D721Med (cell line): Measurements from ENCODE around the gene SFMBT2.

Experiments
- DNase-seq: peaks from one replicate; pipeline ENCODE4 v3.0.0; 2011; ENCODE audit warnings: low spot score; ENCODE audit not compliant: insufficient read length
- FAIRE-seq: peaks from 2 replicates; lab custom pipeline; 2011; peaks lifted over from hg19 to GRCh38; lab: Jason Lieb, UNC
- CTCF ChIP-seq: IDR thresholded peaks from 2 replicates; pipeline ENCODE4 v1.5.1; 2012; ENCODE audit warnings: mild to moderate bottlenecking, control low read depth; ENCODE audit not compliant: insufficient read depth; ENCODE audit errors: missing control alignments

Gene SFMBT2

GRCh38 chr10:7248585-7249164 lies 162.2 kb downstream of the SFMBT2 start:
- no peak for DNase-seq
- FAIRE-seq, result no peak
- TF ChIP-seq CTCF, result no peak

GRCh38 chr10:7248148-7248547 lies 162.7 kb downstream of the SFMBT2 start:
- no peak for FAIRE-seq
- no peak for TF ChIP-seq CTCF
- no peak for DNase-seq

DNA sequence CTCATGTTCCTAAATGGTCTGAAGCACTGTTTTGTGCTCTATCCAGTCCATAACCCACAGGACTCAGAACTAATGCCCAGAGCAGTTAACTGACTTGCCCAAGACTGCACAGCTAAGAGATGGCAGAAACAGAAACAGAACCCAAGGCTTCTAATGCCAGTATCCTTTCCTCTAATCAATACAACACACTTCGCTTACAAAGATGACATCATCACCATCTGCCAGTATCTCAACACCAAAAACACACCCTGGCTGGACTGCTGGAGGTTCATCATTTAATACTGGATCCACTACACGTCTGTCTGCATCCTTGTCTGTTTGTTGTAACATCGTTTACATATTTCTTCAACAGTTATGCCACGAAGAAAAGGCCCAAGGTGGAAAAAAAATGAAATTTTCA lies 165.3 kb downstream of the SFMBT2 start:
- no peak for TF ChIP-seq CTCF

GRCh38 chr10:7243873-7244272 lies 167.0 kb downstream of the SFMBT2 start:
- no peak for FAIRE-seq
- no peak for DNase-seq
- TF ChIP-seq CTCF, result no peak

More for the DNA sequence above, 165.3 kb downstream of the SFMBT2 start:
- FAIRE-seq, result no peak
- no peak for DNase-seq

GRCh38 chr10:7243139-7243538 lies 167.7 kb downstream of the SFMBT2 start:
- no peak for TF ChIP-seq CTCF
- no peak for FAIRE-seq
- no peak for DNase-seq

DNA sequence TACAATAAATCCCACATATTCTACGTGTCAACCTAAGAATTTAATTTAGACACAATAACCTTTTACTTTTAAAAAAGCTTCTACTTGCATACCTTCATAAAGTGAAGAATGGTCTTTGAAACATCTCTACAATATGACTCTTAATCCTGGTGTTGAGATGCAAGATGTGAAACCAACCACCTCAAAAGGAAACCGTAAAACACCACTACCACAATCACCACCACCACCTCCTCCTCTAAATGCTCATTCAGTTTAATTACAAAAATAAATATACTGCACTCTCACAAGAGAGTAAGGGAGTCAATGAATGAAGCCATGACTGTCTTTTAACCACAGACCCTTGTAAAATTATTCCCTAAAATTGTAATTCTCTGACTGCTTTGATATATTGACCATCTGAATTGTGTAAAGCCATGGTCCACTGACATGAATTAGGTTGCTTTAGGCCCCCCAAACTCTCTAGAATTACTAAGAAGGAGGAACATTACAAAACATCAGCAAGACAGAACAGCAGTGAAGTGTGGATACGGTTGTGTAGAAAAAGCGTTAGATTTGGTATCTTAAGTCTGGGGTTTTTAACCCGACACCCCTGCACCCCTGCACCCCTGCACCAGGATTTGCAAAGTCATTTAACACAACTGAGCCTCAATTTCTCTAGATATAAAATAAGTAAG lies 171.4 kb downstream of the SFMBT2 start:
- FAIRE-seq, result no peak
- DNase-seq, result no peak
- no peak for TF ChIP-seq CTCF

DNA sequence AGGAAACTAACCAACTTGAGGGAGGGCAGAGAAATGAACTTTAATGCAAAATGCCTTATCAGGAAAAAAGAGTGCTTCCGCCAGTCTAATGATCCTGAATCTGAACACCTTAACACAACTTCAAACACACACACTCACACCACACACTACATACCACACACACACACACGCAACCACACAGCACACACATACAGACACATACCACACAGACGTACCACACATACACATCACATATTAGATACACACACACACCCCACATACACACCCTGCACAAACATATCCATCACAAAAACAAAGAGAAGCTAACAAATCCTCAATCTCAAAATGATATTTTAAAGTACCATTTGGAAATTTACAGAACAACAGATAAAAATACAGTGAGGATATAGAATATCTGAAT lies 175.5 kb downstream of the SFMBT2 start:
- TF ChIP-seq CTCF, result no peak
- FAIRE-seq (no peak), DNase-seq (no peak)
